K562 (cell line): Measurements from ENCODE around the gene ZCWPW1. TPM values are rescaled to one million over a fixed set of nuclear protein-coding genes. Genes with fewer than 3 reads are reported as not detected.

ENCODE experiments used
- ARID1B ChIP-seq: fragments of 450-650 bp; IDR thresholded peaks from 2 replicates; pipeline ENCODE4 v1.6.1; 2016; ENCODE audit warnings: antibody characterized with exemption, mild to moderate bottlenecking, inconsistent platforms
- ARID2 ChIP-seq: fragments of 450-650 bp; IDR thresholded peaks from 2 replicates; pipeline ENCODE4 v1.6.1; 2017; ENCODE audit warnings: antibody characterized with exemption, mild to moderate bottlenecking
- ESRRA ChIP-seq: fragments of 450-650 bp; IDR thresholded peaks from 2 replicates; pipeline ENCODE4 v1.6.1; 2014; ENCODE audit warnings: low read depth, mild to moderate bottlenecking, moderate library complexity, borderline replicate concordance
- GATA2 ChIP-seq: sonication (generic); formaldehyde crosslinking; IDR thresholded peaks from 2 replicates; pipeline ENCODE4 v1.4.0; 2020; ENCODE audit warnings: mild to moderate bottlenecking, missing genetic modification reagents
- GATAD2A ChIP-seq: fragments of 450-650 bp; IDR thresholded peaks from 2 replicates; pipeline ENCODE4 v1.6.1; 2017
- HNRNPH1 ChIP-seq: fragments of 200-400 bp; formaldehyde crosslinking; optimal IDR thresholded peaks from 2 replicates; pipeline ENCODE3; 2017; ENCODE audit warnings: low read depth, mild to moderate bottlenecking, low read length, moderate library complexity
- MEF2A ChIP-seq: IDR thresholded peaks from 2 replicates; pipeline ENCODE4 v1.6.1; 2011; ENCODE audit warnings: low read depth, mild to moderate bottlenecking, low read length, moderate library complexity; ENCODE audit not compliant: control insufficient read depth
- MEF2D ChIP-seq: conservative IDR thresholded peaks from 2 replicates; pipeline ENCODE4 v1.6.1; 2016; ENCODE audit warnings: low read depth, missing genetic modification characterization, missing compliant biosample characterization
- MEIS2 ChIP-seq: fragments of 450-650 bp; IDR thresholded peaks from 2 replicates; pipeline ENCODE4 v1.6.1; 2014; ENCODE audit warnings: mild to moderate bottlenecking; ENCODE audit not compliant: partially characterized antibody
- PHF20 ChIP-seq: fragments of 450-650 bp; IDR thresholded peaks from 2 replicates; pipeline ENCODE4 v1.6.1; 2018; ENCODE audit not compliant: partially characterized antibody
- SIRT6 ChIP-seq: IDR thresholded peaks from one replicate; pipeline ENCODE4 v1.6.1; 2012; ENCODE audit warnings: low read depth, mild to moderate bottlenecking, control low read depth, inconsistent platforms, low read length, moderate library complexity
- SMARCE1 ChIP-seq: fragments of 450-650 bp; IDR thresholded peaks from 2 replicates; pipeline ENCODE4 v1.7.1; 2016; ENCODE audit warnings: mild to moderate bottlenecking
- TCF7 ChIP-seq: sonication (generic); IDR thresholded peaks from 2 replicates; pipeline ENCODE4 v1.6.1; 2016; ENCODE audit warnings: antibody characterized with exemption, borderline replicate concordance
- ZKSCAN1 ChIP-seq: fragments of 150-350 bp; IDR thresholded peaks from 2 replicates; pipeline ENCODE4 v1.6.1; 2016; ENCODE audit warnings: low read depth, low read length
- ZNF184 ChIP-seq: sonication (generic); formaldehyde crosslinking; IDR thresholded peaks from 2 replicates; pipeline ENCODE4 v1.5.0; 2020; ENCODE audit warnings: missing genetic modification reagents
- ZNF589 ChIP-seq: fragments of 200-800 bp; sonication (Bioruptor generic); IDR thresholded peaks from 2 replicates; pipeline ENCODE4 v1.6.1; 2016; ENCODE audit warnings: low read depth, missing genetic modification characterization, missing compliant biosample characterization
- ZNF830 ChIP-seq: fragments of 250-450 bp; sonication (Bioruptor Pico); IDR thresholded peaks from 2 replicates; pipeline ENCODE4 v1.5.0; 2021; ENCODE audit warnings: mild to moderate bottlenecking
- polyA plus RNA-seq, 8 experiments: library from polyadenylated mRNA; depleted of rRNA in 4 of 8; stranded (reverse) in 5 of 8; unstranded in 3 of 8; fragments of >200 nt; fragmentation: Nextera tagmentation in 2 of 8; fragmentation: Illumina TruSeq in 1 of 8; extraction: Ambion mirVana in 2 of 8; extraction: Trizol in 1 of 8; gene quantifications; 2 replicates each; pipeline versions ENCODE4 v1.2.1 to v1.2.3, GENCODE V29; 2011 to 2014; ENCODE audit warnings: inconsistent platforms in 1 of 8, missing spikeins in 1 of 8
- total RNA-seq, 7 experiments: library from RNA; depleted of rRNA in 6 of 7; stranded (reverse); fragments of >200 nt in 6 of 7; fragmentation: Illumina TruSeq in 2 of 7; extraction: Trizol in 2 of 7; gene quantifications; 2 replicates each; pipeline versions ENCODE4 v1.2.1 to v1.2.3, GENCODE V29; 2011 to 2021; ENCODE audit warnings: low replicate concordance in 1 of 7
- TF ChIP-seq, protein P1 (sequence below): fragments of 250-450 bp; sonication (Bioruptor Pico); IDR thresholded peaks from 2 replicates; pipeline ENCODE4 v1.8.0; 2021; ENCODE audit warnings: moderate library complexity, mild to moderate bottlenecking, inconsistent platforms
- TF ChIP-seq, protein P2 (sequence below): fragments of 450-650 bp; IDR thresholded peaks from 2 replicates; pipeline ENCODE4 v1.6.1; 2016; ENCODE audit warnings: low read depth

Gene ZCWPW1
- total and polyA plus RNA-seq, 9 of the 15 experiments (the other 6 are each of a cell fraction or from before 2014, with no cell fraction given): 0.18 to 1.7 (median 1.2) TPM

DNA sequence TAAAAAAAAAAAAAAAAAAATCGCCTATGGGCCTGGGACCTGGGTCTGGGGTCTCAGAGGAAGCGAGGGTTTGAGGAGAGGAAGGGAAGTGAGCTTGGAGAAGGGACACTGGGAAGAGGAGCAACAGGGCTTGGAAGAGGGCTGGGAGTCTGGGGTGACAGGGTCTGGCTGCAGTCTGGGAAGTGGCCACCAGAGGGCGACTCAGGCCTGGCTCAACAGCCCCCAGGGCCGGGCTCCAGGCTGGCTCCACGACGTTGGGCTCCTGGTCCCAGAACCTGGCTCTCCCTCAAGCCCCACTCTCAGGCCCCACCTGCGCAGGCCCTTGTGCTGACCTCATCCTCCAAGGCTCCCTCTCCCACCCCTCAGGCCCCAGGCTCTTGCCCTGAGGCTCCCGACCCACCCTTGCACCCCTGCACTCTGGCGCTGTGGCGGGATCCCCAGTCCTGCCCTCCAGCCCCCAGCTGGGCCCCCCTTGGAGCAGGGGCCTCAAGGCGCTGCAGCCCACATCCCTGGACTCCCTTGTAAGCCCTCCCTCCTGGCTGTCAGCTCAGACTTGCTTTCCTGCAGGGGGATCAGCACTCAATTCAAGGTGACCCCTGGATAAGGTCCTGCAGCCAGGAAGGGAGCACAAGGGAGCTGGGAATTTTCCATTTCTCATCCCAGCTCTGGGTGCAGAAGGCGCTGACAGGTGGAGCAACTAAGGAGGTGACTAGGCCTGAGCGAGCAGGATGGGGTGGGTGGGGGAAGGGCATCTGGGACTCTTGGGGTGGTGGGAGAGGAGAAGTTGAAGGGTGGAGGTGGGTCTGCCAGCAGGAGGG lies 40.9 kb upstream of the ZCWPW1 start (continued):
- TF ChIP-seq HNRNPH1 (no peak), ARID2 (peak; percentile 52; the same call in 1 of the 2 replicates), ARID1B (0 out of 2 replicates have a peak, but pooled peaks have one; percentile 13), MEIS2 (no peak), MEF2A (no peak), SIRT6 (no peak), MEF2D (tag) (no peak), ZKSCAN1 (no peak), ZNF589 (CRISPR knock-in tag) (no peak), TCF7 (no peak), ZNF184 (CRISPR knock-in tag) (no peak), ESRRA (no peak), PHF20 (no peak), ZNF830 (CRISPR knock-in tag) (no peak), GATA2 (CRISPR knock-in tag) (0 out of 2 replicates have a peak, but pooled peaks have one; percentile 23), GATAD2A (0 out of 2 replicates have a peak, but pooled peaks have one; percentile 15), SMARCE1 (no peak)
- TF ChIP-seq, protein P1, sequence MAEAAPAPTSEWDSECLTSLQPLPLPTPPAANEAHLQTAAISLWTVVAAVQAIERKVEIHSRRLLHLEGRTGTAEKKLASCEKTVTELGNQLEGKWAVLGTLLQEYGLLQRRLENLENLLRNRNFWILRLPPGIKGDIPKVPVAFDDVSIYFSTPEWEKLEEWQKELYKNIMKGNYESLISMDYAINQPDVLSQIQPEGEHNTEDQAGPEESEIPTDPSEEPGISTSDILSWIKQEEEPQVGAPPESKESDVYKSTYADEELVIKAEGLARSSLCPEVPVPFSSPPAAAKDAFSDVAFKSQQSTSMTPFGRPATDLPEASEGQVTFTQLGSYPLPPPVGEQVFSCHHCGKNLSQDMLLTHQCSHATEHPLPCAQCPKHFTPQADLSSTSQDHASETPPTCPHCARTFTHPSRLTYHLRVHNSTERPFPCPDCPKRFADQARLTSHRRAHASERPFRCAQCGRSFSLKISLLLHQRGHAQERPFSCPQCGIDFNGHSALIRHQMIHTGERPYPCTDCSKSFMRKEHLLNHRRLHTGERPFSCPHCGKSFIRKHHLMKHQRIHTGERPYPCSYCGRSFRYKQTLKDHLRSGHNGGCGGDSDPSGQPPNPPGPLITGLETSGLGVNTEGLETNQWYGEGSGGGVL (CRISPR knock-in tag): no peak
- TF ChIP-seq, protein P2, sequence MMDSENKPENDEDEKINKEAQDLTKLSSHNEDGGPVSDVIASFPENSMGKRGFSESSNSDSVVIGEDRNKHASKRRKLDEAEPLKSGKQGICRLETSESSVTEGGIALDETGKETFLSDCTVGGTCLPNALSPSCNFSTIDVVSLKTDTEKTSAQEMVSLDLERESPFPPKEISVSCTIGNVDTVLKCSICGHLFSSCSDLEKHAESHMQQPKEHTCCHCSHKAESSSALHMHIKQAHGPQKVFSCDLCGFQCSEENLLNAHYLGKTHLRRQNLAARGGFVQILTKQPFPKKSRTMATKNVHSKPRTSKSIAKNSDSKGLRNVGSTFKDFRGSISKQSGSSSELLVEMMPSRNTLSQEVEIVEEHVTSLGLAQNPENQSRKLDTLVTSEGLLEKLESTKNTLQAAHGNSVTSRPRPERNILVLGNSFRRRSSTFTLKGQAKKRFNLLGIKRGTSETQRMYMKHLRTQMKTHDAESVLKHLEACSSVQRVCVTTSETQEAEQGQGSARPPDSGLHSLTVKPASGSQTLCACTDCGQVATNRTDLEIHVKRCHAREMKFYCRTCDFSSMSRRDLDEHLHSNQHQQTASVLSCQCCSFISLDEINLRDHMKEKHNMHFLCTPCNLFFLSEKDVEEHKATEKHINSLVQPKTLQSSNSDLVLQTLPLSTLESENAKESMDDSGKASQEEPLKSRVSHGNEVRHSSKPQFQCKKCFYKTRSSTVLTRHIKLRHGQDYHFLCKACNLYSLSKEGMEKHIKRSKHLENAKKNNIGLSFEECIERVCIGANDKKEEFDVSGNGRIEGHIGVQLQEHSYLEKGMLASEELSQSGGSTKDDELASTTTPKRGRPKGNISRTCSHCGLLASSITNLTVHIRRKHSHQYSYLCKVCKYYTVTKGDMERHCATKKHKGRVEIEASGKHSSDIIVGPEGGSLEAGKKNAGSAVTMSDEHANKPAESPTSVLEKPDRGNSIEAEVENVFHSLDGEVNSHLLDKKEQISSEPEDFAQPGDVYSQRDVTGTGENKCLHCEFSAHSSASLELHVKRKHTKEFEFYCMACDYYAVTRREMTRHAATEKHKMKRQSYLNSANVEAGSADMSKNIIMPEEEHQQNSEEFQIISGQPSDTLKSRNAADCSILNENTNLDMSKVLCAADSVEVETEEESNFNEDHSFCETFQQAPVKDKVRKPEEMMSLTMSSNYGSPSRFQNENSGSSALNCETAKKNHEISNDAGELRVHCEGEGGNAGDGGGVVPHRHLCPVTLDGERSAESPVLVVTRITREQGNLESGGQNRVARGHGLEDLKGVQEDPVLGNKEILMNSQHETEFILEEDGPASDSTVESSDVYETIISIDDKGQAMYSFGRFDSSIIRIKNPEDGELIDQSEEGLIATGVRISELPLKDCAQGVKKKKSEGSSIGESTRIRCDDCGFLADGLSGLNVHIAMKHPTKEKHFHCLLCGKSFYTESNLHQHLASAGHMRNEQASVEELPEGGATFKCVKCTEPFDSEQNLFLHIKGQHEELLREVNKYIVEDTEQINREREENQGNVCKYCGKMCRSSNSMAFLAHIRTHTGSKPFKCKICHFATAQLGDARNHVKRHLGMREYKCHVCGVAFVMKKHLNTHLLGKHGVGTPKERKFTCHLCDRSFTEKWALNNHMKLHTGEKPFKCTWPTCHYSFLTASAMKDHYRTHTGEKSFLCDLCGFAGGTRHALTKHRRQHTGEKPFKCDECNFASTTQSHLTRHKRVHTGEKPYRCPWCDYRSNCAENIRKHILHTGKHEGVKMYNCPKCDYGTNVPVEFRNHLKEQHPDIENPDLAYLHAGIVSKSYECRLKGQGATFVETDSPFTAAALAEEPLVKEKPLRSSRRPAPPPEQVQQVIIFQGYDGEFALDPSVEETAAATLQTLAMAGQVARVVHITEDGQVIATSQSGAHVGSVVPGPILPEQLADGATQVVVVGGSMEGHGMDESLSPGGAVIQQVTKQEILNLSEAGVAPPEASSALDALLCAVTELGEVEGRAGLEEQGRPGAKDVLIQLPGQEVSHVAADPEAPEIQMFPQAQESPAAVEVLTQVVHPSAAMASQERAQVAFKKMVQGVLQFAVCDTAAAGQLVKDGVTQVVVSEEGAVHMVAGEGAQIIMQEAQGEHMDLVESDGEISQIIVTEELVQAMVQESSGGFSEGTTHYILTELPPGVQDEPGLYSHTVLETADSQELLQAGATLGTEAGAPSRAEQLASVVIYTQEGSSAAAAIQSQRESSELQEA: no peak
